PC-9 (cell line): ENCODE measurements around the gene IQSEC1.

ENCODE experiments used
- EZH2 ChIP-seq: fragments of 200-600 bp; sonication (generic); IDR thresholded peaks from 2 replicates; pipeline ENCODE4 v1.8.0; 2017; ENCODE audit warnings: antibody characterized with exemption, low read depth
- TF ChIP-seq, protein P1 (sequence below): fragments of 200-600 bp; sonication (generic); conservative IDR thresholded peaks from 2 replicates; pipeline ENCODE4 v1.6.1; 2017; ENCODE audit warnings: mixed run types, antibody characterized with exemption, mild to moderate bottlenecking, moderate library complexity

DNA sequence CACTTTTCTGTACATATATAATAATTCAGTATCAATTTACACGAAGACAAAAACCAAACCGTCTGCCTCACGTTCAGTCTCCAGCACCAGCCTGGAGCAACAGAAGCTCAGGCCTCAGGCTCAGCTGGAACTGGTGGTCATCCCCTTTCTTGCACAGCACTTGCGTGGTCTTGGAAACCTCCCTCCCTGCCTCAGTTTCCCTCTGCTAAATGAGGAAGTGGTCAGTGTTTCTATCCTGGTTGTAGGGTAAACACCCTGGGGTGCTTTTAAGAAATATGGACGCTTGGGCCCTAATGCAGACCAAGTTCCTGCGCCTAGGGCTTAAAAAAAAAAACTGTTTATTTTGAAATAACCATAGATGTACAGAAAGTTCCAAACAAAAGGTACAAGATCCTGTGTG, 21.6 kb downstream of the IQSEC1 start:
- TF ChIP-seq, protein P1, sequence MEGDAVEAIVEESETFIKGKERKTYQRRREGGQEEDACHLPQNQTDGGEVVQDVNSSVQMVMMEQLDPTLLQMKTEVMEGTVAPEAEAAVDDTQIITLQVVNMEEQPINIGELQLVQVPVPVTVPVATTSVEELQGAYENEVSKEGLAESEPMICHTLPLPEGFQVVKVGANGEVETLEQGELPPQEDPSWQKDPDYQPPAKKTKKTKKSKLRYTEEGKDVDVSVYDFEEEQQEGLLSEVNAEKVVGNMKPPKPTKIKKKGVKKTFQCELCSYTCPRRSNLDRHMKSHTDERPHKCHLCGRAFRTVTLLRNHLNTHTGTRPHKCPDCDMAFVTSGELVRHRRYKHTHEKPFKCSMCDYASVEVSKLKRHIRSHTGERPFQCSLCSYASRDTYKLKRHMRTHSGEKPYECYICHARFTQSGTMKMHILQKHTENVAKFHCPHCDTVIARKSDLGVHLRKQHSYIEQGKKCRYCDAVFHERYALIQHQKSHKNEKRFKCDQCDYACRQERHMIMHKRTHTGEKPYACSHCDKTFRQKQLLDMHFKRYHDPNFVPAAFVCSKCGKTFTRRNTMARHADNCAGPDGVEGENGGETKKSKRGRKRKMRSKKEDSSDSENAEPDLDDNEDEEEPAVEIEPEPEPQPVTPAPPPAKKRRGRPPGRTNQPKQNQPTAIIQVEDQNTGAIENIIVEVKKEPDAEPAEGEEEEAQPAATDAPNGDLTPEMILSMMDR, result no peak
- TF ChIP-seq EZH2, result no peak
